Measurements from ENCODE around the gene ATP7B.

Gene ATP7B

DNA sequence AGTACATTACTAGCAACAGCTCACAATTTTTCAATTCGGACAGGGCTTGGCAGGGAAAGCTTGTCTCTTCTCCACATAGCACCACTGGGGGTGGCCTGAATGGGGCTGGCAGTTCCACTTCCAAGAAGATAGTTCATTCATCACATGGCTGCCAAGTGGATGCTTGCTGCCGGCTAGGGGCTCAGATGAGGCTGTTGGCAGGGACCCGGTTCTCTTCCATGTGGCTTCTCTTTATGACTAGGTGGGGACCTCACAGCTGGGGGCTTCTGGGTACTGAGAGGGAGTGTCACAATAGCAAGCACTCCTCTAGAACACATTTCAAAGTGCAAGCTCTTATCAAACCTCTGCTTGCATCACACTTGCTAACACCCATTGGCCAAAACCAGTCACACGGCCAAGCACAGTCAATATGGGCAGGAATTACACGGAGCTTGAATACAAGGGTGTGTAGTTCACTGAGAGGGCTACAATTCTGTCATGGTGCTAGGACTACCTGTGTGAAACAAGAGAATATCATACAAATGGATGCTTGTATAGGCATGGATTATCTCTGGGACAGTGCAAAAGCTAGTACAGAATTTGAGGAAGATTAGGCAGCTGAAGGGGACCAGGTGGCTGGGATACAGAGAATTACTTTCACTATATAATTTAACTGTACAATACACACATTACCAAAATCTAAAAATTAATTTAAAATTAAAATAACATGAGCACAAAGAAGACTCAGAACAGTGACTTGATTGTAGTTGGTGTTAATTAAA lies 32.3 kb downstream of the ATP7B start:
- no peak for DNase-seq (ENCODE audit: low spot score)

DNA sequence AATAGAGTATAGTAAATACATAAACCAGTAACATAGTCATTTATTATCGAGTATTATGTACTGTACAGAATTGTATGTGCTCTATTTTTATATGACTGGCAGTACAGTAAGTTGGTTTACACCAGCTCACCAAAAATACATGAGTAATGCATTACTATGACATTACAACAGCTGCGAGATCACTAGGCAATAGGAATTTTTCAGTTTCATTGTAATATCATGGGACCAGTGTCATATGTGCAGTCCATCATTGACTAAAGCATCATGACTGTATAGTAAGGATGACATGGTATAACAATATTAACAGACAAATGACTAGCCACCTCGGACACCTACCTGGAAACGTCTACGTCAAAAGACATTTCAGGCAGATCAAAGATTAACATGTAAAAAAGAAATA lies 33.6 kb downstream of the ATP7B start:
- DNase-seq (ENCODE audit: low spot score): no peak

DNA sequence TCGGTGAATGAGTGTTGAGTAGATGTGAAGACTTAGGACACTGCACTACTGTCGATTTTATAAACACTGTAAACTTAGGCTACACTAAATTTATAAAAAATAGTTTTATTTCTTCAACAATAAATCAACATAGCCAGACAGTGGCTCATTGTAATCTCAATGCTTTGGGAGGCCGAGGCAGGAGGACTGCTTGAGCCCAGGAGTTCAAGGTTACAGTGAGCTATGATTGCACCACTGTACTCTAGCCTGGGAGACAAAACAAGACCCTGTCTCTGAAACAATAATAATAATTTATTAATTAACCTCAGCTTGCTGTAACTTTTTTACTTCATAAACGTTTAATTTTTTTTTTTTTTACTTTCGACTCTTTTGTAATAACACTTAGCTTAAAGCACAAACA lies 34.4 kb downstream of the ATP7B start:
- no peak for DNase-seq (ENCODE audit: low spot score)

DNA sequence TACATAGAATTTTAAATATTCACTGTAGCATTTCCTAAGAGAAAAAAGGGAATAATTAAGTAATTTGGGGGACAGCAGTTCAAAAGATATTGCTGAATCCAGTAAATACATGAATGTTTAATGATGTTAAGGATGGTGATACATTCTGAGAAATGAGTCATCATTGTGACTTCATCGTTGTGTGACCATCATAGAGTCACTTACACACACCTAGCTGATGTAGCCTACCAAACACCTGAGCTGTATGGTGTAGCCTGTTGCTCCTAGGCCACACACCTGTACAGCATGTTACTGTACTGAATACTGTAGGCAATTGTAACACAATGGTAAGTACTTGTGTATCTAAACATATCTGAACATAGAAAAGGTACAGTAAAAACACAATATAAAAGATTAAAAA lies 34.8 kb downstream of the ATP7B start:
- no peak for DNase-seq (ENCODE audit: low spot score)

DNA sequence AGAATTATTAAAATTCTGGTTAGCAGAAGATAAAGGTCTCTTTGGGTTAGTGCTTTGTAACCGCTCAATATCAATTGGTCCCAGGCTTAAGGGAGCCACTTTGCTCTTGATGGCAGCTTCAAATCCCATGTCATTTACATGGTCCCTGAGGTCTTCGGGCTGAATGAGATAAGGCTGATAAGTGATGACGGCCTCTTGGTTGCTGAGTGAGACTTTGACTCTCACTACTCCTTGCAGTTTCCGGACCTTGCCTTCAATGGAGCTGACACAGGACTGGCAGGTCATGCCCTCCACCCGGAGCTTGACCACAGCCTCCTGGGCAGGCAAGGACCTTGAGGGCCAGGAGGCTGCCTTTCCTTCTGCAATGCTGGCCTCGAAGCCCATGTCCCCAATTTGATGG lies 36.8 kb downstream of the ATP7B start:
- DNase-seq (ENCODE audit: low spot score): no peak

DNA sequence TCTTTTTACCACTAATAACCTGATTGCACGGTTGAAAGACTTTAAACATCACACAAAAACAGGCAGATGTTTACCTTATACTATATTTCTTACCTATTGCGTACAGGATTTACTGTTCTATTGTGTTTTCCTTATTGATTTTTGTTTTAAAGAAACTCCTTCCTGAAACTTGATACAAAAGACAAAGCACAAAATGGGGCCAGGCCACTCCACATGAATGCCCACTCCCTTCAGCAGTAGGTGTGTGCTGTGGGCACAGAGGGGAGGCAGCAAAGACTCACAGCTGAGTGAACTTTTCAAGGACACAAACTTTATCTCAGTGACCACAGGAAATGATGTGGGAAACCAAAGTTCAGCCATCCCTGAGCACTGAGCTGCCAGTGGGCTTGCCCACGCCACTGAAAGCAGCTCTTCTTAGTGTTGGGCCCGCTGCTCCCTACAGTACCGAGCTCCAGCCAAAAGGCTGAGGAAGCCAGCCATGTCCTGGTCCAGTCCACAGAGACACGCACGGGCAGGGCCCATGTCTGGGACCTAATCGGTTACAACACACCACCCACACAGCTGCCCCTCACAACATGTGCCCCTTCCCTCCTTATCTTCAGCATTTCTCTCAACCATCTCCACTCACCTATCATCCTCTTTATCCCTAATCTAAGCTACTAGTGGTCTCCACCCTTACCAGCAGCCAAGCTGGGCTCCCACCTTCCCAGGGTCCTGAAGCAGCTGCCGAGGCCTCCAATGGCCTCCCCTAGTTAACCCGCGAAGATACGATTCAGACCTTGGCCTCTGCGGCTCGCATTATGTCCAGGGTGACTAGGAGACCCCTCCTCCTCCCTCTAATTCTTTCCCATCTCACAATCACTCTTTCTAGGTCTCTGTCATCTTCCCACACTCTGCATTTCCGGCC lies 39.5 kb downstream of the ATP7B start:
- no peak for DNase-seq (ENCODE audit: low spot score)

DNA sequence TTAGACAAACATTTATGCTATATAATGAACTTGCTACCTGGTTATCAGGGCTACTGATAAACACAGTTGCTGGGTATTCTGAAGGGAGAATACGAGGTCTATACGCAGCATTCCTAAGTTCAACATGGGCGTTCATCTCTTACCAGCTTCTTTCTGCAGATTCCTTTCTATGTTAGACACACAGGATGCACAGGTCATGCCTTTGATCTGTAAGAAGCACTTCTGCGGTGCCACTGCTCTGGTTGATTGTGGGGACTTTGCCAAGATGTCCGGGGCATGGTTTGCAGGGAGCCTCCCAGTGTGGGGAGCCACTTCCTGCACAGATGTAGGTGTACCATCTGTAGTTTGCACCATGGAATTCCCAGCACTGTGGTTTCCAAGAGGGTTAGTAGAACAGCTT lies 40.9 kb downstream of the ATP7B start:
- DNase-seq (ENCODE audit: low spot score): no peak

DNA sequence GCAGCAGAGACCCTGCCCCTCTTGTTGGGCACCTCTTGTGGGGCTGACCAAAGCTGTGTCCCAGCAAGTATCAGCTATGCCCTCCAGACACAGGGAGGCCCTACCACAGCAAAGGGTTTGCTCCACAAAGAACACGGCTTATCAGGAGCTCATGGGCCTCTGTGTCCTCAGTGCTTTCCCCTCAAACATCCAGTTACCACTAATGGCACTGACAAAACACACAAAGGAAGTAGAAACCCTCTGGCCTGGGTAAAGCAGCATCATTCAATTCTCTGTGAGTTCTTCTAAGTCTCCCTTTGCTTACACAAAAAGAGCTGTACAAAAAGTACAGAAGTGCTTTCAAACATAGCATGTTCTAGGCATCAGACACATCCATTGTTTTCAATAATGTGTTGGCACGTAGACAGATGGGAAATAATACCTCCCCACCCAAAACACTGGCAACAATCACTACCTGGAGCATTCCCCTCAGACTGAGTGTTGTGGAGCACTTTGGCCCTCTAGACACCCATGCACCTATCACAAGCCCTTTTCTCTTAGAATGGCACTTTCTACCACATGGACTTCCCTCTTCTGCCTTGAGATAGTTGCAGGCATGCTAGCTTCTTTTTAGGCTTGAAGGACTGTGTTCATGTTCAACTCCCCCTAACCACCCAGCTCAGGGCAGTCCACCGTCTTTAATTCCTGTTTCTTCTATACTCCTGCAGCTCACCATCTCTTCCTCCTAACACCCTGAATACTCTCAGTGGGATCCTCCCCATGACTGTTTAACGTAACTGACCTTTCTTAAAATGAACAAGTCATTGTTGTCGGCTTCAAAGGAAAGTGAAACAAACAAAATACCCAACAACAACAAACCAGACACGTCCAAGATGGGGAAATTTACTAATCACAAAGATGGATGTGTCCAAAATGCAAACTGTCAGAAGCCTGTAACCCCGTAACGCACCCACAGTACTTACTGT lies 43.5 kb downstream of the ATP7B start:
- no peak for DNase-seq (ENCODE audit: low spot score)

DNA sequence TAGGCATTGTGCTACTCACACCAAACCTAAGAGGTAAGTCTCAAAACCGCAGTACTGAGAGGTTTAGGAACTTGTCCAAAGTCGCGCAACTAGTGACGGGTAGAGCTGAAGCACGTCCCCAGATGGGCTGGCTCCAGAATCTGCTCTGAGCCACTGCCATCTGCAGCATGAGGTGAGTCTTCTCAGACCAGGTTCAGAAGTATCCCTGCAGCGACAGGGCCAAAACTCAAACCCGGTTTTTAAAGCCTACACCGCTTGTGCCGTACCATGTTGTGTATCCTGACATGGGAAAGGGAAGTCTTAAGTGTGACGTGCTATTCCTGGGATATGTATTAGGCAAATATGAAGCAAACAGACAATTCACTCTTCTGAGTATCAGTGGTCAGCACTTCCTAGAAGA lies 45.1 kb downstream of the ATP7B start:
- DNase-seq (ENCODE audit: low spot score): no peak

DNA sequence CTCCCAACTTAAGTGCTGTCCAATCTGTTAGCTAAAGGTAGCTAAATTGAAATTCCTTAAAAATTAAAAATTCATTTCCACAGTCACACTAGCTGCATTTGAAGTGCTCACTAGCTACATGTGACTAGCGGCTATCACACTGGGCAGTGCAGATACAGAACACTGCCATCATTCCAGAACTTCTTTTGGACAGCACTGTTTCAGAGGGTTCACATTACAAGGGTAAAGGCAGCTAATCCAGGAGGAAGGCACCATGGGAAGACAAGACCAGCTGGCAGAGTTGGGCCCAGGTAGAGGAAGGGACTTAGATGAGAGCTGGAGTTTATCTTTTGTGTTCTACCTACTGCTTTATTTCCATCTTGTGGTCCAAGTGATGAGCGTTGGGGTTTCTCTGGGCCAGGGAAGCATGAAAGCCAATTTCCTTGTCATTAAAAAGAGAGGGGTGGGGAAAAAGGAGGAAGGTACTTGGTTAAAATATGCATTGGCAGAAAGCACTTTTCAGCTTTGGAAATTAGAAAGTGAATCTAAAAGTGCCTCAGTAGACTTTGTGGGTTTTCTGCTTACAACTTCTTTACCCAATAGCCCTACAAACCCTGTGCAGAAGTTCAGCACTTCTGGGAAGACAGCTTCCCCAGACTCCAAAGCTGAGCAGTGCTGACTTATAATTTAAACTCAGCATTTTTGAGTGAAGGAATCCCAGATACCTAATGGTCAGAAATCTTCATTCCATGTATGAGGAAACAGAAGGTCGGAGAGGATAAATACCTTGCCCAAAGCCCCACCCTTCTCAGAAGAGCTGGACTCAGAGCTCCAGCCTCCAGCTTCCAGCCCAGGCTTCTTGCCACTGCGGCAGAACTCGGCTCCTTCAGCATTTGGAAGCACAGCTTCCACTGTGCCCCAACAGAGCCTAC lies 49.5 kb downstream of the ATP7B start:
- DNase-seq (ENCODE audit: low spot score): no peak

DNA sequence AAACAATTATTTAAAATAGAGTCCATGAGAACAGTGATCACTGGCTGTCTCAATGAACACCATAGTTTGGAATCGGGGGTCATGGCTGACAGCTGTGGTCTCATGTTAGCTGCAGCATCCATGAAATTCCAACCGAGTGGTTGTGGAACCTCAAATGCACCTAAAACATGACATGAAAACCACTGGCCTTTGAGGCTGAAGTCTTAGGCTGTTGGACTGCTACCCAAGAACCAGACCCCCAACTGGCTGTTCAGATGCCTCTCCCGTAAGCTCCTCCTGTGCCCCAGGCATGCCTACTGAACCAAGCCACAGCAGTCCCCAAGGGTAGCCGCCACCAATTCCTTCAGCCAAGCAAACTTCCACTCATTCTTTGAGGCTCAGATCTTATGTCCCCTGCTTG lies 50.5 kb downstream of the ATP7B start:
- DNase-seq (ENCODE audit: low spot score): no peak

DNA sequence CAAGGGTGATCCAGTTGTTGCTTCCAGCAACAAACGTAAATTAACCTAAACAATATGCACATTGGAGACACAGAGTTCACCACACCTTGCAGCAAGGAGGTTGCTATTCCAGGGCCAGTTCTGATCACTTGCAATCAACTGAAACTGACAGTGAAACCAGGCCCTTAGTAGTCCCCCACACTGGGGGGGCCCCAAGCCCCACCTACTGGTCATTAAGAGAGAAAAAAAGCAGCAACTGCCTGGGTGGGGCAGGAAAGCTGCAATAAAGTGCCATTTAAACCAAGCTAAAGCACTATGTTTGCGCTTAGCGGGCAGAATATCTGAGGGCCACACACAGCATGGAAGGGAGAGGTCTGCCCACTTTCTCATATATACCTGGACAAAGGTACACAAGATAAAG lies 51.5 kb downstream of the ATP7B start:
- DNase-seq (ENCODE audit: low spot score): no peak

DNA sequence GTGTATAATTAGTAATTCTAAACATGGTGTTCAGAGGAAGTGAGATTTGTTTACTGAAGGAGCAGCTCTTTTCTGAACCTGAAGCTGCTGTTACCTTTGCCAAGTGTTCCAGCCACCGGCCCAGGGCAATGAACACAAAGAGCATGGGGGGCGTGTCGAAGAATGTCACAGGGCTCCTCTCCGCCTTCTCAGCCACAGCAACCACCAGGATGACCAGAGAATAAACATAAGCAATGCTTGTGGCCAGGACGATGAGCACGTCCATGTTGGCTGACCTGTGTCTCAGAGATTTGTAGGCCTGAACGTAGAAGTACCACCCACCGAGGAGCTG lies 53.1 kb downstream of the ATP7B start:
- no peak for DNase-seq (ENCODE audit: low spot score)

DNA sequence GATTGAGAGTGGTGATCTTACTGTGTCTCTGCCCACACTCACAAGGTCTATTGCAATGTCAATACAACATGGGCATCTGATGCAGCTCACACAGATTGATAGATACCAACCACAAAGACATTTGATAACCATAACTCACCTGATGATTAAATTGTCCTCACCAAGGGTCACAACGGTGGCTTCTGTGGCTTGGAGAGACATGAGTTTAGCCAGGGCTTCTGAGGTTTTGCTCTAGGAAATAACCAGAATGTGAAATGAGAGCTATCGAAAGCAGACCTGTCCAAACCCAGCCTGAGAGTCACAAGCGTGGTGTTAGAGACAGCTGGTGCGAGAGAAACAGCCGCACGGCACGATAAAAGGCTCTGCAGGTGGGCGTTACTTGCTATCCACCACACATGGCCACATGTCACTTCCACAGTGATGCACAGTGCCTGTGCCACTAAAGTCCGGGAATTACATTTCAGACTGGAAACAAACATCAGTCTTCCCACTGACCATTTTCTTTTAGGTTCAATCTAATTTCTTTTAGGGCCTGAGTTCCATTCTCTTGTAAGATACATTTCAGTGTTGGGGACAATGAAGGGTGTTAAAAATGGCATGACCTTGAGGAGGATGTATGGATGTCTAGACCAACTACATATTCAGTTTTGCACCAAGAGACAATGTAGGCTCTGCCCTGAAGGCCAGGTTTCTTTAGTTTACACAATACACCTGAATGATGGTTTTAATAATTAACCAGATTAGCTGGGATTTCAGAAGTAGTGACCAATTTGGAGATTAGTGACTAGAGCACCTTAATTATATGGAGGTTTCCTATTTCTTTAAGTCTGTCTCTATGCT lies 53.7 kb downstream of the ATP7B start:
- no peak for DNase-seq (ENCODE audit: low spot score)

DNA sequence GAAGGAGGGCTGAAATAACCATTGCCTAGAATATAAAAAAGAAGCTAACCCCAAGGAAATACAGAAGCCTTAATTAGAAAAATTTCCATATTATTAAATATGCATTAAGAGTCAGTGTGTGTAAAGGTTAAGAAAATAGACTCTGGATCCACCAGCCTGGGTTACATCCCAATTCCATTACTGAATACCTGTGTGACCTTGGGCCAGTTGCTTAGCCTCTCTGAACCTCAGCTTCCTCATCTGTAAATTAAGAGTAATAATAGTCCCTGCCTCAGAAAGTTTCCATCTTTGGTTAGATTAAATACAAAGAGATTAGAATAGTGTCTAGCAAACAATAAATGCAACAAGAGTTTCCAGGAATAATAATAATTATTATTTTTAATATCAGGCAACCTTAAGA lies 54.5 kb downstream of the ATP7B start:
- DNase-seq (ENCODE audit: low spot score): no peak

DNA sequence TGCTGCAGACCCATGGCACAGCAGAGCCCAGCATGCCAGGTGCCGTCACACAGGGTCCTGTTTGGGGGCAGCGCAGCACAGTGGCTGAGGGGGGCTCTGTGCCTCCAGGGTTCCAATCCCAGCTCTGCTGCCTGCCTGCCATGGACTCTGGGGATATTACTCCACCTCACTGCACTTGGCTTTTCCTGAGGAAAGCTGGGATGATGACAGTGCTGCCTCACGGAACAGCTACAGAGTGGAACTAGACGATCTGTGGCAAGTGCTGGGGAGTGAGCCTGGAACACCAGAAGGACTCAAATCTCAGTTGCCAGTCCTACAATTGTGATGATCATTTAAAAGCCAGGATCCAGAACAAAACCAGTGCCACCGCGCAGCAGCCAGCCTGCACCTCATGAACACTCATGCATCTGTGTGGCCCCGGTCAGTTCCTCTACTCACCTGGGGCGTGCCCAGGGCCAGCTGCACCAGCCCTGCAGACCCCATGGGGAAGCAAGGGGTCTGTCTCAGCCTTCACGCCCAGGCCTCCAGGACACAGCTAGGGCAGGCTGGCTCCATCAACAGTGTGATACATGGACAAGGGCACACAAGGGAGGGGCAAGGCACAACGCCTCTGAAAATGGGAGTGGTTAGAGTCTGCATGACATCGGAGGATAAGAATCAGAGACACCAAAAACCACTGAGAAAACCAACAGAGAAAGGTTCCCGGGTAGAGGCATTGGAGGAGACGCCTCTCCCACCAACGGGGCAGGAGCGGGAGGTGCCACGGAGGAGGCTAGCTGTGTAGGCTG lies 55.2 kb downstream of the ATP7B start:
- no peak for DNase-seq (ENCODE audit: low spot score)

DNA sequence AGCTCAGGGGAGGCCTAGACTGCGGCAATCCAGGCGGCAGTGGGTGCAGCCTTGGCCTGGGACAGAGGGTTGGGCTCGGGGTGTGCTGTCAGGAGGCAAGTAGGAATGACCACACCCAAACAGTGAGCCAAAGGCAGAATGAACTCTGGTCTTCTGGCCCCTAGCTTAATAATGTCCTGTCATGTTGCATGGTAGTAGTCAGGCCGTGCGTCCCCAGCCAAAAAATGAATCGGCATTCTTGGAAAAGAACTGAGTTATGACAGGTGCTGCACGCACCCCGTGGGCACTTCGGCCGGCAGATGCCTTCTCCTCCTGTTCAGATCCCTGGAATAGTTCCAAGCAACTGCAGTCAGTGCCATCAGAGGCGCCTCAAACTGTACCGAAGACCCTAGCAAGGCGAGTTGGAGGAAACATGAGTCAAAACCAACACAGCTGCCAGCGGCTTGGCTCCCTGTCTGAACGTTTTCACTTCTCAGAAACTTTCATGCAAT lies 55.9 kb downstream of the ATP7B start:
- DNase-seq (ENCODE audit: low spot score): no peak

DNA sequence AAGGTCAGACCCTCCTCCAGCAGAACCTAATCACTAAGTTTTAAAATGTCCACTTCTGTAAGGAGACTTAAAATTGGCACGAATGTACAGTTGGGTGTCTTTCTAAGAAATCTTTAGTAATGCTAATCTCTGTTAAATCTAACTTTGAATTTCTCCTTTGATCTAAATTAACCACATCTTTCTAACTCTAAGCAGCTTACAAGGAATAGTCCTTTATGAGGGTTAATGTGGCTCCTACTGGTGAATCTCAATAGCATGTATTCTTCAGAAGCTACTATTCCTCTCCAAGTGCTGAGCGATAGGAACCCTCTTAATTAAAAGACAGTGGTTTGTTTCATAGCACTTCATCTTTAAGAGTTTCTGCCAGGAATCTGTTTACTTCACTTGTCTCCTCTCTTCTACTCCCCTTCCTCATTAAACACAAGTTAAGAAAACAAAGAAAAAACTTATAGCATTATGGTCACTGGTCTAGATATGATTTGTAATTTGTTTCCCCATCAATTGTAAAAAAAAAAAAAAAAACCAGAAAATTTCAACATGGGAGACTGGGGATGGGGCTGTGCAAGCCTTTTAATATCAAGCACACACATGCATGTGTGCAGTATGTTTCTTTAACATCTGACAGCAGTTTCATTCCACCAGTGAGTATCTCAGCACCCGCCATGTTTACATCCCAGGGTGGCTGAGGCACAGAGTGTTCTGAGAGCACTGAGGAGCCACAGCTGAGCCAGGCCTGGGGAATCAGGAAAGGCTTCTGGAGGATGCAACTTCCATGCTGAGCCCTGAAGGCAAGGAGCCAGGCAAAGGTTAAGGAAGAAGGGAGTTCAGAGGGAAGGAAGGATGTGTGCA lies 57.7 kb downstream of the ATP7B start:
- DNase-seq (ENCODE audit: low spot score): no peak

Measured in germinal center (tissue), 1 donor.